ENCODE results near the gene PTPN9. TPM values are rescaled to one million over a fixed set of nuclear protein-coding genes. Genes with fewer than 3 reads are reported as not detected.

The PTPN9 gene
- total and polyA plus RNA-seq, 2 of the 13 experiments (the other 11 are each of a cell fraction or from before 2014, with no cell fraction given): 16.6 to 19.9 TPM

DNA sequence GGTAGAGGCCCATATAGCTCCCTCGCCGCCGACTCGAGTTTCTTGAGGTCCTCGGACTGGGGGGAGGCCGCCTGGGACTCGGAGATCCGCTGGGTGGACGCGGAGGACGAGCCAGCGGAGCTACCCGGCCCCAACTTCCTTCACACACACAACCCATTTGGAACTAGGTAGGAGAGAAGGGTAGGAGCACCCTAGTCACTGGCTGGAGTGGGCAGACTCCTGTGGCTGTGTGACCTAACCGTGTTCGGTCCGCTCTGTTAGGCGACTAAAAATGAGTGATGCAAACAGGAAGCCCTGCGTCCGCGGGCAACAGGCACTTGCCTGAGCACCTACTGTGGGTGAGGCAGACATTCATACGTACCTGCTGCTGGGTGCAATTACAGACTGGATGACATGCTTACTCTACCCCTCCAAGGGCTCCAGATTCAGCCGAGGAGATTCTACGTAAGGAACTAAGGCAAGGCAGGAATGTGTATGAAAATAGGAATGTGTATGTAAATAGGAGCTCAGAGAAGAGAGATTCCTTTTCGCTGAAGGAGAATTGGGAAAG, 123.1 kb downstream of the PTPN9 start (continued):
- TF ChIP-seq, protein P1, sequence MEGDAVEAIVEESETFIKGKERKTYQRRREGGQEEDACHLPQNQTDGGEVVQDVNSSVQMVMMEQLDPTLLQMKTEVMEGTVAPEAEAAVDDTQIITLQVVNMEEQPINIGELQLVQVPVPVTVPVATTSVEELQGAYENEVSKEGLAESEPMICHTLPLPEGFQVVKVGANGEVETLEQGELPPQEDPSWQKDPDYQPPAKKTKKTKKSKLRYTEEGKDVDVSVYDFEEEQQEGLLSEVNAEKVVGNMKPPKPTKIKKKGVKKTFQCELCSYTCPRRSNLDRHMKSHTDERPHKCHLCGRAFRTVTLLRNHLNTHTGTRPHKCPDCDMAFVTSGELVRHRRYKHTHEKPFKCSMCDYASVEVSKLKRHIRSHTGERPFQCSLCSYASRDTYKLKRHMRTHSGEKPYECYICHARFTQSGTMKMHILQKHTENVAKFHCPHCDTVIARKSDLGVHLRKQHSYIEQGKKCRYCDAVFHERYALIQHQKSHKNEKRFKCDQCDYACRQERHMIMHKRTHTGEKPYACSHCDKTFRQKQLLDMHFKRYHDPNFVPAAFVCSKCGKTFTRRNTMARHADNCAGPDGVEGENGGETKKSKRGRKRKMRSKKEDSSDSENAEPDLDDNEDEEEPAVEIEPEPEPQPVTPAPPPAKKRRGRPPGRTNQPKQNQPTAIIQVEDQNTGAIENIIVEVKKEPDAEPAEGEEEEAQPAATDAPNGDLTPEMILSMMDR (CRISPR knock-in tag; IDR thresholded peaks at IDR 0.05): 0 out of 2 replicates have a peak, but pooled peaks have one; percentile 3
- TF ChIP-seq U2AF2 (IDR thresholded peaks at IDR 0.05; ENCODE audit: low read depth, low read length) (no peak), RFXAP (CRISPR knock-in tag; IDR thresholded peaks at IDR 0.05; ENCODE audit: borderline replicate concordance) (0 out of 2 replicates have a peak, but pooled peaks have one; percentile 49), BRD4 (CRISPR knock-in tag; IDR thresholded peaks at IDR 0.05) (peak; percentile 33; the same call in 1 of the 2 replicates), MBD4 (IDR thresholded peaks at IDR 0.05; ENCODE audit: borderline replicate concordance, low read length) (no peak), ZNF605 (CRISPR knock-in tag; IDR thresholded peaks at IDR 0.05) (0 out of 2 replicates have a peak, but pooled peaks have one; percentile 2), ZNF501 (CRISPR knock-in tag; IDR thresholded peaks at IDR 0.05) (peak; percentile 28; the same call in 1 of the 2 replicates), ZKSCAN1 (IDR thresholded peaks at IDR 0.05; ENCODE audit: low read length) (peak; percentile 93), ATF7-NPFF (CRISPR knock-in tag; IDR thresholded peaks at IDR 0.05; ENCODE audit: low read depth) (no peak; the same call in 1 of the 2 replicates), ZIK1 (CRISPR knock-in tag; IDR thresholded peaks at IDR 0.05; ENCODE audit: borderline replicate concordance, low read depth) (0 out of 2 replicates have a peak, but pooled peaks have one; percentile 56), TBX2 (CRISPR knock-in tag; IDR thresholded peaks at IDR 0.05; ENCODE audit: borderline replicate concordance) (0 out of 2 replicates have a peak, but pooled peaks have one; percentile 34), HHEX (CRISPR knock-in tag; IDR thresholded peaks at IDR 0.05) (no peak), ELF1 (CRISPR knock-in tag; IDR thresholded peaks at IDR 0.05) (peak; percentile 40; the same call in 1 of the 2 replicates), ELF3 (CRISPR knock-in tag; IDR thresholded peaks at IDR 0.05) (peak; percentile 14; the same call in 1 of the 2 replicates), ZNF619 (CRISPR knock-in tag; IDR thresholded peaks at IDR 0.05) (0 out of 2 replicates have a peak, but pooled peaks have one; percentile 83), ZNF775 (CRISPR knock-in tag; IDR thresholded peaks at IDR 0.05; ENCODE audit: borderline replicate concordance) (no peak), PRMT3 (CRISPR knock-in tag; IDR thresholded peaks at IDR 0.05; ENCODE audit: borderline replicate concordance, low read depth) (no peak)
- TF ChIP-seq, protein P2, sequence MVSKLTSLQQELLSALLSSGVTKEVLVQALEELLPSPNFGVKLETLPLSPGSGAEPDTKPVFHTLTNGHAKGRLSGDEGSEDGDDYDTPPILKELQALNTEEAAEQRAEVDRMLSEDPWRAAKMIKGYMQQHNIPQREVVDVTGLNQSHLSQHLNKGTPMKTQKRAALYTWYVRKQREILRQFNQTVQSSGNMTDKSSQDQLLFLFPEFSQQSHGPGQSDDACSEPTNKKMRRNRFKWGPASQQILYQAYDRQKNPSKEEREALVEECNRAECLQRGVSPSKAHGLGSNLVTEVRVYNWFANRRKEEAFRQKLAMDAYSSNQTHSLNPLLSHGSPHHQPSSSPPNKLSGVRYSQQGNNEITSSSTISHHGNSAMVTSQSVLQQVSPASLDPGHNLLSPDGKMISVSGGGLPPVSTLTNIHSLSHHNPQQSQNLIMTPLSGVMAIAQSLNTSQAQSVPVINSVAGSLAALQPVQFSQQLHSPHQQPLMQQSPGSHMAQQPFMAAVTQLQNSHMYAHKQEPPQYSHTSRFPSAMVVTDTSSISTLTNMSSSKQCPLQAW (CRISPR knock-in tag; IDR thresholded peaks at IDR 0.05): 0 out of 2 replicates have a peak, but pooled peaks have one; percentile 47
- TF ChIP-seq, protein P3, sequence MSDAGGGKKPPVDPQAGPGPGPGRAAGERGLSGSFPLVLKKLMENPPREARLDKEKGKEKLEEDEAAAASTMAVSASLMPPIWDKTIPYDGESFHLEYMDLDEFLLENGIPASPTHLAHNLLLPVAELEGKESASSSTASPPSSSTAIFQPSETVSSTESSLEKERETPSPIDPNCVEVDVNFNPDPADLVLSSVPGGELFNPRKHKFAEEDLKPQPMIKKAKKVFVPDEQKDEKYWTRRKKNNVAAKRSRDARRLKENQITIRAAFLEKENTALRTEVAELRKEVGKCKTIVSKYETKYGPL (CRISPR knock-in tag; IDR thresholded peaks at IDR 0.05): no peak
- TF ChIP-seq, protein P4, sequence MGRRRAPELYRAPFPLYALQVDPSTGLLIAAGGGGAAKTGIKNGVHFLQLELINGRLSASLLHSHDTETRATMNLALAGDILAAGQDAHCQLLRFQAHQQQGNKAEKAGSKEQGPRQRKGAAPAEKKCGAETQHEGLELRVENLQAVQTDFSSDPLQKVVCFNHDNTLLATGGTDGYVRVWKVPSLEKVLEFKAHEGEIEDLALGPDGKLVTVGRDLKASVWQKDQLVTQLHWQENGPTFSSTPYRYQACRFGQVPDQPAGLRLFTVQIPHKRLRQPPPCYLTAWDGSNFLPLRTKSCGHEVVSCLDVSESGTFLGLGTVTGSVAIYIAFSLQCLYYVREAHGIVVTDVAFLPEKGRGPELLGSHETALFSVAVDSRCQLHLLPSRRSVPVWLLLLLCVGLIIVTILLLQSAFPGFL (CRISPR knock-in tag; IDR thresholded peaks at IDR 0.05): peak; percentile 31; the same call in 1 of the 2 replicates
- TF ChIP-seq, protein P5, sequence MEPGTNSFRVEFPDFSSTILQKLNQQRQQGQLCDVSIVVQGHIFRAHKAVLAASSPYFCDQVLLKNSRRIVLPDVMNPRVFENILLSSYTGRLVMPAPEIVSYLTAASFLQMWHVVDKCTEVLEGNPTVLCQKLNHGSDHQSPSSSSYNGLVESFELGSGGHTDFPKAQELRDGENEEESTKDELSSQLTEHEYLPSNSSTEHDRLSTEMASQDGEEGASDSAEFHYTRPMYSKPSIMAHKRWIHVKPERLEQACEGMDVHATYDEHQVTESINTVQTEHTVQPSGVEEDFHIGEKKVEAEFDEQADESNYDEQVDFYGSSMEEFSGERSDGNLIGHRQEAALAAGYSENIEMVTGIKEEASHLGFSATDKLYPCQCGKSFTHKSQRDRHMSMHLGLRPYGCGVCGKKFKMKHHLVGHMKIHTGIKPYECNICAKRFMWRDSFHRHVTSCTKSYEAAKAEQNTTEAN (CRISPR knock-in tag; conservative IDR thresholded peaks at IDR 0.05): no peak
- TF ChIP-seq, protein P6, sequence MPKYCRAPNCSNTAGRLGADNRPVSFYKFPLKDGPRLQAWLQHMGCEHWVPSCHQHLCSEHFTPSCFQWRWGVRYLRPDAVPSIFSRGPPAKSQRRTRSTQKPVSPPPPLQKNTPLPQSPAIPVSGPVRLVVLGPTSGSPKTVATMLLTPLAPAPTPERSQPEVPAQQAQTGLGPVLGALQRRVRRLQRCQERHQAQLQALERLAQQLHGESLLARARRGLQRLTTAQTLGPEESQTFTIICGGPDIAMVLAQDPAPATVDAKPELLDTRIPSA (CRISPR knock-in tag; IDR thresholded peaks at IDR 0.05; ENCODE audit: borderline replicate concordance): no peak

All from HepG2 (cell line).